GM12874 (cell line): ENCODE results near the gene PIAS1.

Experiments used
- TF ChIP-seq, protein P1 (sequence below): IDR thresholded peaks from 2 replicates; pipeline ENCODE4 v1.5.1; 2011; ENCODE audit warnings: low read depth, mild to moderate bottlenecking, control low read depth, low read length, moderate library complexity; ENCODE audit not compliant: insufficient read depth

Gene PIAS1

DNA sequence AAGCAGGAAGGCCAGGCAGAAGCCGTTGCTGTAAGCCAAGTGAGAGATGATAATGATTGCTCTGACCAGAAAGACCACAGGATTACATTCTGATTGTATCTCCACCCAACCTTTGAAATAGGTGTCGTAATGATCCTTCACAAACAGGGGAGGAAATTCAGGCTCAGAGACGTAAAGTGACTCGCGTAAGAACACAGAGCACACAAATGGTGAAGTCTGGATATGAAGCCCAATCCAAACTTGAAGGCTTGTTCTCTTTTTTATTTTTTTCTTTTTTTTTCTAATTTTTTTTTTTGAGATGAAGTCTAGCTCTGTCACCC lies 25.3 kb upstream of the PIAS1 start:
- TF ChIP-seq, protein P1, sequence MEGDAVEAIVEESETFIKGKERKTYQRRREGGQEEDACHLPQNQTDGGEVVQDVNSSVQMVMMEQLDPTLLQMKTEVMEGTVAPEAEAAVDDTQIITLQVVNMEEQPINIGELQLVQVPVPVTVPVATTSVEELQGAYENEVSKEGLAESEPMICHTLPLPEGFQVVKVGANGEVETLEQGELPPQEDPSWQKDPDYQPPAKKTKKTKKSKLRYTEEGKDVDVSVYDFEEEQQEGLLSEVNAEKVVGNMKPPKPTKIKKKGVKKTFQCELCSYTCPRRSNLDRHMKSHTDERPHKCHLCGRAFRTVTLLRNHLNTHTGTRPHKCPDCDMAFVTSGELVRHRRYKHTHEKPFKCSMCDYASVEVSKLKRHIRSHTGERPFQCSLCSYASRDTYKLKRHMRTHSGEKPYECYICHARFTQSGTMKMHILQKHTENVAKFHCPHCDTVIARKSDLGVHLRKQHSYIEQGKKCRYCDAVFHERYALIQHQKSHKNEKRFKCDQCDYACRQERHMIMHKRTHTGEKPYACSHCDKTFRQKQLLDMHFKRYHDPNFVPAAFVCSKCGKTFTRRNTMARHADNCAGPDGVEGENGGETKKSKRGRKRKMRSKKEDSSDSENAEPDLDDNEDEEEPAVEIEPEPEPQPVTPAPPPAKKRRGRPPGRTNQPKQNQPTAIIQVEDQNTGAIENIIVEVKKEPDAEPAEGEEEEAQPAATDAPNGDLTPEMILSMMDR = no peak

DNA sequence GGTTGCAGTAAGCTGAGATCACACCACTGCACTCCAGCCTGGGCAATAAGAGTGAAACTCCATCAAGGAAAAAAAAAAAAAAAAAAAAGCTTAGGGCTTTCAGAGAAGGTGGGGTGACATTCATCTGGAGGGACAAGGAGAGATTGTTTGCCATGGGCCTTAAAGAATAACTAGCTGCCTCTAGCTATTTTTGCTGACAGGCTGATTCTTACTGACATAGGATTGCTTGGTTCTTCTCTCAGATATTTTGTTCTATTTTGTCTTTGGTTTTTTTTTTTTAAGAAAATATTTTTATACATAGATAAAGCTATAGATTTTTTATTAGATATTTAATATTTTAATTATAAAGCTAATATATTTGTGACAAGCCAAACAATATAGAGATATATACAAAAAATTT lies 24.2 kb upstream of the PIAS1 start:
- TF ChIP-seq, protein P1 = no peak

DNA sequence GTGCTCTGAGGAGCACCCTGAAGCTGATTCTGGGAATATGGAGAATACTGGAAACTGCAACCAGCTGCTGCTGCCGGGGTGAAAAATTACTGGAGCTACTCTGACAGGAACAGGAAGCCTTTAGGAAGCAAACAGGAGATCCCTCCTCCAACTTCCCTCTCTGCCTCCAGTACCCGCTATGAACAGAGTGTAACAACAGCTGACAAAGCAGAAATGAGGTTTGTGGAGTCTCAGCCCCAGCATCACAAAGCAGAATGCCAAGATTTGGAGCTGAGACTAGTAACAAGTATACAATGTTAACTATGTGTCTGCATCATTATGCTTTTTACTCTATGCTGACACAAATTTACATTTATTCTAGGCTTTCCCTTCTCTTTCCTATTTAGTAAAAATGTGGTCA lies 22.7 kb upstream of the PIAS1 start:
- TF ChIP-seq, protein P1 = no peak

DNA sequence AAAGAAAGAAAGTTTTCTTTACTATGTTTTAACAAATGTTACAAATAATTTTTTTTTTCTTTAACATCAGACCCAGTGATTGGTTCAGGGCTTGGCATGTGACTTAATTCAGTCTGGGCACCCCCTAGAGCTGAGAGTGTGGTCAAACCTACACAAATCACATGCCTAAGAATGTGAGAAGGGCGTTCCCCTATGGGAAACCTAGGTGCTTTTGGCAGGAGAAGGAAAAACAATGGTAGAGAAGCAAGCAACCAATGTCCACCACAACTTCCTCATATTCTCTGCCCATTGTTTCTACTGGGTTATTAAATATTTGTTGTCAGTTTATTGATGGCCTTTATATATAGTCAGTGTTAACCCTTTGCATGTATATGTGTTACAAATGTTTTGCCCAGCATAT lies 21.4 kb upstream of the PIAS1 start:
- TF ChIP-seq, protein P1 = no peak

DNA sequence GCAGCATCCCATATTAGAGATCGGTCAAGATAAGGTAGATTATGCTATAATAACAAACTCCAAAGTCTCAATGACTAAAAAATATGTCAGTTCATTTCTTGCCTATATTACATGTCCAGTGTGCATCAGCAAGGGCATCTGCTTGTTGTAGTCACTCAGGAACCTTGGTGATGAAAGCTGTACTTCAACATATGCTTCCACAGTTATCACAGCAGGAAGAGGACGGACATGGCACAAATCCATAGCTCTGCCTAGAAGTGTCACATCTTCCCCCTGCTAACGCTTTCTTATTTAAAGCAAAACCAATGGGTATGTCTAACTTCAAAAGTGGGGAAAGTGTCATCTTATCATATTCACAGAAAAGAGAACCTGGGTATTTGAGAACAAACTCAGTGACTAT lies 20.0 kb upstream of the PIAS1 start:
- TF ChIP-seq, protein P1 = no peak

DNA sequence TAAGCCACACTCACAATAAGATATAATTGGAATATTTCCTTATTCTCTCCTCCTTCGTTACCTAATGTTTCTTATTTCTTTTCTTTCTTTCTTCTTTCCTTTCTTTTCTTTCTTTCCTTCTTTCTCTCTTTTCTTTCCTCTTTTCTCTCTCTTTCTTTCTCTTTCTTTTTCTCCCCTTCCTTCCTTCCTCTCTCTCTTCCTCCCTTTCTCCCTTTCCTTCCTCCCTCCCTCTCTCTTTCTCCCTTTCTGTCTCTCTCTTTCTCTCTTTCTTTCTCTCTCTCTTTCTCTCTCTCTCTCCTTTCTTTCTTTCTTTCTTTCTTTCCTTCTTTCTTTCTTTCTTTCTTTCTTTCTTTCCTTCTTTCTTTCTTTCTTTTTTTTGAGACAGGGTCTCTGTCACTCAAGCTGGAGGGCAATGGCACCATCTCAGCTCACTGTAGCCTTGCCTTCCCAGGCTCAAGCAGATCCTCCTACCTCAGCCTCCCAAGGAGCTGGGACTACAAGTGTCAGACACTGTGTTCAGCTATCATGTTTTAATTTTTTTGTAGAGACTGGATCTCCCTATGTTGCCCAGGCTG lies 19.3 kb upstream of the PIAS1 start:
- TF ChIP-seq, protein P1 = no peak

DNA sequence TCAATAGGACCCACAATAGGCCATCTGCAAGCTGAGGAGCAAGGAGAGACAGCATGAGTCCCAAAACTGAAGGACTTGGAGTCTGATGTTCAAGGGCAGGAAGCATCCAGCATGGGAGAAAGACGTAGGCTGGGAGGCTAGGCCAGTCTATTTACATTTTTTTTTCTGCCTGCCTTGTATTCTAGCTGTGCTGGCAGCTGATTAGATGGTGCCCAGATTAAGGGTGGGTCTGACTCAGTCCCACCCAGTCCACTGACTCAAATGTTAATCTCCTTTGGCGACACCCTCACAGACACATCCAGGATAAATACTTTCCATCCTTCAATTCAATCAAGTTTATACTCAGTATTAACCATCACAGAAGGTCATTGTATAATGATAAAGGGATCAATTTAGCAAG lies 15.9 kb upstream of the PIAS1 start:
- TF ChIP-seq, protein P1 = no peak

DNA sequence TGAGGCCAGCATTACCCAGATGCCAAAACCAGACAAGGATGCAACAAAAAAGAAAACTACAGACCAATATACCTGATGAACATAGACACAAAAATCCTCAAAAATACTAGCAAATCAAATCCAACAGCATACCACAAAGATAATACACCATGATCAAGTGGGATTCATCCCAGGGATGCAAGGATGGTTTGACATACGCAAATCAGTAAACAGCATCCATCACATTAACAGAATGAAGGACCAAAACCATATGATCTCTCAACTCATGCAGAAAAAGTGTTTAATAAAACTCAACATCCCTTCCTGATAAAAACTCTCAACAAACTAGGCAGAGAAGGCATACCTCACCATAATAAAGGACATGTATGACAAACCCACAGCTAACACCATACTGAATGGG lies 14.0 kb upstream of the PIAS1 start:
- TF ChIP-seq, protein P1 = no peak
